Astrocyte (in vitro differentiated cells and primary cell): ENCODE results near the gene GNL3L.

Experiments used
- EZH2 ChIP-seq: IDR thresholded peaks from 2 replicates; pipeline ENCODE4 v1.6.1; 2012; ENCODE audit warnings: mild to moderate bottlenecking, low read length, inconsistent platforms; ENCODE audit not compliant: insufficient read depth
- TF ChIP-seq, protein P1 (sequence below): IDR thresholded peaks from 2 replicates; pipeline ENCODE4 v1.5.1; 2011; ENCODE audit warnings: low read depth, mild to moderate bottlenecking, inconsistent platforms, low read length, moderate library complexity; ENCODE audit not compliant: insufficient read depth

DNA sequence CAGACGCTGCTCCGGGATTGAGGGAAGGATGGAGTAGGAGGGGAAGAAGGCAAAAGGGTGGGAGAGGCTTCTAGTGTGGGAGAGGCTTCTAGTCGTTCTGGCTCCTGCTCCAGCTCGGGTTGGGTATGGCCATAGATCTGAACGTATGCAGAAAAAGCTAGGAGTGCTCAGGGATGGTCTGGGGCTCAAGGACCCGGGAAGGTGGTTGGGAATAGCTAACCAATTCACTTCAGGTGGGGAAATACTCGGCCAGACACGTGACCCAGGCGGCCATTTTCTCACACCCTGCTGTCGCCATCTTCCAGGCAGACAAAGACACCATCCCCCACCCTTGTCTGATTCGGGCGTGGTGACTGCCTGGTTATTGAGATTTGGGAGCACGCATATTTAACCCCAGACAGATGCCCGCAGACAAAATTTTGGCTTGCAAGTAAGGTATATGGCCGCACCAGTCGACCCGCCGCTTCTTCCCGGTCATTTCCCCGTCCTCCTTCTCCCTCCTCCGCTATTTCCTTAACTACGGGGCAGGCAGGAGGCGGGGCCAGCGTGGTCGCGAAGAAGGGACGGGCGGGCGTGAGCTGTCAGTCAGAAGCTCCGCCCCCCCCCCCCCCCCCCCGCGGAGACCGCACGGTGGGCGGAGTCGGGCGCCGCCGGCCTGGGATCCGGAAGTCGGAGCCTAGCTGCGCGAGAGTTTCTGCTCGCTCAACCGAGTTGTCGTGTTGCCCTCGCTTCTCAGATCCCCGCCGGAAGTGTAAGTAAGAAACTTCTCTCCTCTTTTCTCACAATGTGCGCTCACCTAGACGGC is at the start of gene GNL3L:
- TF ChIP-seq, protein P1, sequence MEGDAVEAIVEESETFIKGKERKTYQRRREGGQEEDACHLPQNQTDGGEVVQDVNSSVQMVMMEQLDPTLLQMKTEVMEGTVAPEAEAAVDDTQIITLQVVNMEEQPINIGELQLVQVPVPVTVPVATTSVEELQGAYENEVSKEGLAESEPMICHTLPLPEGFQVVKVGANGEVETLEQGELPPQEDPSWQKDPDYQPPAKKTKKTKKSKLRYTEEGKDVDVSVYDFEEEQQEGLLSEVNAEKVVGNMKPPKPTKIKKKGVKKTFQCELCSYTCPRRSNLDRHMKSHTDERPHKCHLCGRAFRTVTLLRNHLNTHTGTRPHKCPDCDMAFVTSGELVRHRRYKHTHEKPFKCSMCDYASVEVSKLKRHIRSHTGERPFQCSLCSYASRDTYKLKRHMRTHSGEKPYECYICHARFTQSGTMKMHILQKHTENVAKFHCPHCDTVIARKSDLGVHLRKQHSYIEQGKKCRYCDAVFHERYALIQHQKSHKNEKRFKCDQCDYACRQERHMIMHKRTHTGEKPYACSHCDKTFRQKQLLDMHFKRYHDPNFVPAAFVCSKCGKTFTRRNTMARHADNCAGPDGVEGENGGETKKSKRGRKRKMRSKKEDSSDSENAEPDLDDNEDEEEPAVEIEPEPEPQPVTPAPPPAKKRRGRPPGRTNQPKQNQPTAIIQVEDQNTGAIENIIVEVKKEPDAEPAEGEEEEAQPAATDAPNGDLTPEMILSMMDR = no peak
- no peak for TF ChIP-seq EZH2
